Lower lobe of right lung (tissue), 2 donors: ENCODE data around the gene MEF2B. TPM values are rescaled to one million over a fixed set of nuclear protein-coding genes. Genes with fewer than 3 reads are reported as not detected.

ENCODE experiments used
- ATAC-seq, 2 donors: fragments of 200-7000 bp; cut with Tn5 transposase; one replicate each; pipeline ENCODE4 v1.9.1; 2020 to 2022; ENCODE audit warnings: mild to moderate bottlenecking in 2 of 2, moderate library complexity in 2 of 2
- DNase-seq: peaks from one replicate; pipeline ENCODE4 v3.0.0-alpha.2; 2020
- H3K27ac ChIP-seq: fragments of 200-600 bp; one replicate; pipeline ENCODE4 v1.8.0; 2022
- H3K27me3 ChIP-seq: fragments of 200-600 bp; one replicate; pipeline ENCODE4 v1.8.0; 2022; ENCODE audit warnings: low read depth
- H3K36me3 ChIP-seq: fragments of 200-600 bp; one replicate; pipeline ENCODE4 v1.8.0; 2022; ENCODE audit warnings: mild to moderate bottlenecking
- H3K4me1 ChIP-seq: fragments of 200-600 bp; one replicate; pipeline ENCODE4 v1.8.0; 2022
- H3K4me3 ChIP-seq: fragments of 200-600 bp; one replicate; pipeline ENCODE4 v1.8.0; 2022; ENCODE audit warnings: mild to moderate bottlenecking
- H3K9me3 ChIP-seq: fragments of 200-600 bp; one replicate; pipeline ENCODE4 v1.8.0; 2022
- intact Hi-C: fragments of 100-400 bp; cut with DNase I; formaldehyde crosslinking; loops from one replicate; pipeline ENCODE4 v1.11.0; 2022
- total RNA-seq: library from RNA; stranded (reverse); fragmentation: NEBNext Ultra II Directional; extraction: Animal tissue kit (Norgen Biotek cat#: 25700); gene quantifications from one replicate; pipeline ENCODE4 v1.2.1, GENCODE V29; 2021
- TF ChIP-seq, protein P1 (sequence below): fragments of 200-600 bp; IDR thresholded peaks from one replicate; pipeline ENCODE4 v1.8.0; 2022; ENCODE audit warnings: antibody characterized with exemption, mild to moderate bottlenecking
- donor health status: DM: no; HTN: yes; CAD: no; lungs with severe emphysema.

Gene MEF2B
- total RNA-seq, 1 donor from 2014 or later: 2.7 TPM

- no peak overlapping the region for H3K4me3 ChIP-seq
- no peaks in the 10 kb centered on the region for H3K4me1 ChIP-seq
- H3K36me3 ChIP-seq: no peaks in the 10 kb centered on the region
- H3K27me3 ChIP-seq: no peaks in the 10 kb centered on the region
- no peak overlapping the region for H3K27ac ChIP-seq
- intact Hi-C loops: no loop called here
- no peaks in the 10 kb centered on the region for H3K9me3 ChIP-seq
- no peak for ATAC-seq
- TF ChIP-seq, protein P1, sequence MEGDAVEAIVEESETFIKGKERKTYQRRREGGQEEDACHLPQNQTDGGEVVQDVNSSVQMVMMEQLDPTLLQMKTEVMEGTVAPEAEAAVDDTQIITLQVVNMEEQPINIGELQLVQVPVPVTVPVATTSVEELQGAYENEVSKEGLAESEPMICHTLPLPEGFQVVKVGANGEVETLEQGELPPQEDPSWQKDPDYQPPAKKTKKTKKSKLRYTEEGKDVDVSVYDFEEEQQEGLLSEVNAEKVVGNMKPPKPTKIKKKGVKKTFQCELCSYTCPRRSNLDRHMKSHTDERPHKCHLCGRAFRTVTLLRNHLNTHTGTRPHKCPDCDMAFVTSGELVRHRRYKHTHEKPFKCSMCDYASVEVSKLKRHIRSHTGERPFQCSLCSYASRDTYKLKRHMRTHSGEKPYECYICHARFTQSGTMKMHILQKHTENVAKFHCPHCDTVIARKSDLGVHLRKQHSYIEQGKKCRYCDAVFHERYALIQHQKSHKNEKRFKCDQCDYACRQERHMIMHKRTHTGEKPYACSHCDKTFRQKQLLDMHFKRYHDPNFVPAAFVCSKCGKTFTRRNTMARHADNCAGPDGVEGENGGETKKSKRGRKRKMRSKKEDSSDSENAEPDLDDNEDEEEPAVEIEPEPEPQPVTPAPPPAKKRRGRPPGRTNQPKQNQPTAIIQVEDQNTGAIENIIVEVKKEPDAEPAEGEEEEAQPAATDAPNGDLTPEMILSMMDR: no peak
- no peak for DNase-seq
Observed at GRCh38 chr19:19159534-19159933, 10.5 kb downstream of the MEF2B start.

DNA sequence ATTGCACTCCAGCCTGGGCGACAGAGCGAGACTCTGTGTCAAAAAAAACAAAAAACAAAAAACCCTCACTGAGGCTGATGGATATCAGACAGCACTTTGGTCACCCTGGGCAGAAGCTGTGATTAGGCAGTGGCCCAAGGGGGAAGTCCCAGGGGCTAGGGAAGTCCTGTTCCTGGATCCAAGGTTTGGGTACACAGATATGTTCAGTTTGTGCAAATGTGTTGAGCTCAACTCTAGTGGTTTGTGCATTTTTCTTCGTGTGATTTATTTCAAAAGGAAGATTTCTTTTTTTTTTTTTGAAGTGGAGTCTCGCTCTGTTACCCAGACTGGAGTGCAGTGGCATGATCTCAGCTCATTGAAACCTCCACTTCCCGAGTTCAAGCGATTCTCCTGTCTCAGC is 12.3 kb downstream of the MEF2B start:
- no peaks in the 10 kb centered on the region for H3K36me3 ChIP-seq
- DNase-seq: no peak

GRCh38 chr19:19155495-19156219 is 14.4 kb downstream of the MEF2B start:
- H3K27ac ChIP-seq: no peak overlapping the region
- H3K27me3 ChIP-seq: no peaks in the 10 kb centered on the region
- no peak overlapping the region for H3K4me3 ChIP-seq
- DNase-seq: no peak
- TF ChIP-seq, protein P1: no peak
- H3K4me1 ChIP-seq: no peaks in the 10 kb centered on the region
- no peaks in the 10 kb centered on the region for H3K36me3 ChIP-seq
- intact Hi-C loops: no loop called here
- H3K9me3 ChIP-seq: no peaks in the 10 kb centered on the region
- ATAC-seq: peak in 1 of 2 donors; percentile 44

More for the DNA sequence above, 12.3 kb downstream of the MEF2B start:
- intact Hi-C loops: no loop called here
- TF ChIP-seq, protein P1: no peak
- Histone ChIP-seq H3K27me3 (no peaks in the 10 kb centered on the region), H3K4me3 (no peak overlapping the region), H3K4me1 (no peaks in the 10 kb centered on the region), H3K9me3 (no peaks in the 10 kb centered on the region), H3K27ac (no peak overlapping the region)
- no peak for ATAC-seq

DNA sequence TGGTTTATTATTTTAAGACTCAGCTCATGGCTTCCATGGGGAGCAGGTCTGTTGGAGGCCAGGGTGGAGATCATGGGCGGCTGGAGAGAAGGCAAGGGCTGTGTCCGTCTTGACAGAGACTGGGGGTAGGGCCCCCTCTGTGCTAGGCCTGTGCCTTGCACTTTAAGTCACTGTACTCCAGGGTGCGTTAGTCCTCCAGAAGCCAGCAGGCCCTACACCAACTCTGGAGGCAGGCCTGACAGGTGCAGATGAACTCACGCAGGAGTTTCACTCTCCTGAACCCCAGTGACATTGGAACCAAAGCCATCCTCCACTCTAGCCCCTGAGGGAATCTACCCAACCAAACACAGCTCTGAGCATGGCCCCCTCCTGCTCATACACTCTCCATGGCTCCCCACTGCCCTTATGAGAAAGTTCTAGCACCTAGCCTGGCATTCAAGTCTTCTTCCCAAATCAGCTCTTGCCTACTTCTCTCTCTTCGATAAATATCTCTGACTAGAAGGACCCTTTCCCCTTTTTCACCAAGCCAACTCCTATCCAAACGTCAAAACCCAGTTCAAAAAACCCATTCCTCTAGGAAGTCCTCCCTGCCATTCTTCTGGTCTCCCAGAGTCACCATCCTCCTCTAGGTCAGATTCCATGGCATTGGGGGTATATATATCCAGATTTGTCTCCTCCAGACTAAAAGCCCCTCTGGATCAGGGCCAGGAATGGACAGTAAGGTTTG is 15.1 kb downstream of the MEF2B start:
- intact Hi-C loops: no loop called here
- no peak overlapping the region for H3K27ac ChIP-seq
- no peak overlapping the region for H3K4me3 ChIP-seq
- H3K36me3 ChIP-seq: no peaks in the 10 kb centered on the region
- H3K4me1 ChIP-seq: no peaks in the 10 kb centered on the region
- TF ChIP-seq, protein P1: no peak
- no peak for ATAC-seq
- H3K9me3 ChIP-seq: no peaks in the 10 kb centered on the region
- DNase-seq: no peak
- H3K27me3 ChIP-seq: no peaks in the 10 kb centered on the region

GRCh38 chr19:19152668-19153384 is 17.2 kb downstream of the MEF2B start:
- H3K36me3 ChIP-seq: peaks cover 20% of the 10 kb centered on the region
- no peak overlapping the region for H3K4me3 ChIP-seq
- TF ChIP-seq, protein P1: no peak
- ATAC-seq: no peak
- H3K4me1 ChIP-seq: no peaks in the 10 kb centered on the region
- DNase-seq: no peak
- H3K9me3 ChIP-seq: no peaks in the 10 kb centered on the region
- no peaks in the 10 kb centered on the region for H3K27me3 ChIP-seq
- H3K27ac ChIP-seq: no peak overlapping the region
- intact Hi-C loops: no loop called here
